ENCODE data around the gene SPATA25. TPM values are rescaled to one million over a fixed set of nuclear protein-coding genes. Genes with fewer than 3 reads are reported as not detected.

Gene SPATA25
- total and polyA plus RNA-seq, 4 donors: 0.43 to 7.6 (median 1.2) TPM

GRCh38 chr20:45857114-45857881, 30.1 kb downstream of the SPATA25 start, which contains the start of the genes ACOT8 and ZSWIM3 (continued):
- TF ChIP-seq REST (IDR thresholded peaks at IDR 0.05) (peak; percentile 70), TAF1 (conservative IDR thresholded peaks at IDR 0.05) (peak; percentile 91), ATF3 (IDR thresholded peaks at IDR 0.05) (no peak)

- WGBS: 94% methylated on average over 2 of the region's 2 CpGs
- H3K4me1 ChIP-seq (ENCODE audit: control insufficient read depth in 4 of 4, insufficient read depth in 4 of 4, low read length in 3 of 4): peaks cover 12 to 28% (median 22%) of the 10 kb centered on the region in 4 donors
- TF ChIP-seq EGR1 (IDR thresholded peaks at IDR 0.05; ENCODE audit: low read depth in 2 of 2) (no peak), JUND (IDR thresholded peaks at IDR 0.05) (no peak), RAD21 (IDR thresholded peaks at IDR 0.05) (no peak), RXRA (IDR thresholded peaks at IDR 0.05) (no peak), YY1 (IDR thresholded peaks at IDR 0.05) (no peak), REST (IDR thresholded peaks at IDR 0.05) (no peak), NR2F2 (IDR thresholded peaks at IDR 0.05) (no peak), GABPA (IDR thresholded peaks at IDR 0.05 in 1 of 2, conservative IDR thresholded peaks at IDR 0.05 in 1 of 2) (no peak), FOXA1 (IDR thresholded peaks at IDR 0.05) (no peak), HNF4G (IDR thresholded peaks at IDR 0.05) (no peak), MAX (IDR thresholded peaks at IDR 0.05) (no peak), TAF1 (conservative IDR thresholded peaks at IDR 0.05) (no peak)
- H3K27me3 ChIP-seq (ENCODE audit: control insufficient read depth in 4 of 4, insufficient read depth in 4 of 4, low read length in 3 of 4): no peaks in the 10 kb centered on the region
- H3K9me3 ChIP-seq (ENCODE audit: control insufficient read depth in 4 of 4, low read length in 3 of 4): no peaks in the 10 kb centered on the region
- no peak overlapping the region for H3K4me3 ChIP-seq (ENCODE audit: low read depth in 1 of 3, low read length in 3 of 3)
- no peak overlapping the region for H3K9ac ChIP-seq (ENCODE audit: low read depth in 1 of 2, low read length in 2 of 2)
- peaks cover 3 to 11% (median 7%) of the 10 kb centered on the region in 4 donors for H3K36me3 ChIP-seq (ENCODE audit: control insufficient read depth in 4 of 4, insufficient read depth in 3 of 4, low read depth in 1 of 4, low read length in 3 of 4)
- no peak overlapping the region for H3K27ac ChIP-seq (ENCODE audit: low read depth in 1 of 2, low read length in 2 of 2)
- no peak for DNase-seq (ENCODE audit: low spot score)
These were observed 33.9 kb downstream of the SPATA25 start for GRCh38 chr20:45853484-45853883.

Data from liver (tissue), 9 donors.